IPS-18a (cell line): ENCODE results near the gene GALNT2.

ENCODE experiments used
- H3K27ac ChIP-seq: one replicate; pipeline ENCODE4 v1.5.1; 2013; ENCODE audit warnings: low read length
- H3K27me3 ChIP-seq: one replicate; pipeline ENCODE4 v1.6.1; 2013; ENCODE audit warnings: mild to moderate bottlenecking, low read length; ENCODE audit not compliant: control insufficient read depth, insufficient read depth
- H3K36me3 ChIP-seq: one replicate; pipeline ENCODE4 v1.6.1; 2013; ENCODE audit warnings: low read depth, low read length; ENCODE audit not compliant: control insufficient read depth
- H3K4me1 ChIP-seq: one replicate; pipeline ENCODE4 v1.6.1; 2013; ENCODE audit warnings: low read depth, low read length; ENCODE audit not compliant: control insufficient read depth
- H3K4me3 ChIP-seq: one replicate; pipeline ENCODE4 v1.5.1; 2013; ENCODE audit warnings: low read length
- H3K9ac ChIP-seq: one replicate; pipeline ENCODE4 v1.6.1; 2013; ENCODE audit warnings: mild to moderate bottlenecking, low read length, moderate library complexity
- H3K9me3 ChIP-seq: one replicate; pipeline ENCODE4 v1.6.1; 2013; ENCODE audit warnings: low read depth, low read length; ENCODE audit not compliant: control insufficient read depth

Gene GALNT2

DNA sequence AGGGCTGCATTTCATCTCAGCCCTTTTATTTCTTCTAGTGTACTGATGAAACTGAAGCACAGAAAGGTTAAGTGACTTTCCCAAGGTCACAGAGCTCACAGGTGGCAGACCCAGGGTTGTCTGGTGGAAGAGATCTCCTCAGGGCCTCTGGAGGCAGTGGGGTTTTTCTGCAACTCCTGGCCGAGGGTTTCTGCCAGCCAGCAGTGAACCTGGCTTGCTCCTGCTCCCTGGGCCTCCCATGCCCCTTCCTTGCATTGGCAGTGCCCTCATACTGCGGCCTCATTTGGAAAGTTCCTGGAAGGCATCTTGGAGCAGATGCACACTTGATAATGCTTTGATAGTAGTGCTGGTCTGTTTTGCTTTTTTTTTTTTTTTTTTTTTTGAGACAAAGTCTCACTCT lies 7.7 kb downstream of the GALNT2 start:
- peaks cover 5% of the 10 kb centered on the region for H3K4me1 ChIP-seq
- peaks cover 2% of the 10 kb centered on the region for H3K27me3 ChIP-seq
- no peak overlapping the region for H3K4me3 ChIP-seq
- H3K9me3 ChIP-seq = no peaks in the 10 kb centered on the region
- no peak overlapping the region for H3K9ac ChIP-seq
- no peak overlapping the region for H3K27ac ChIP-seq
- H3K36me3 ChIP-seq = no peaks in the 10 kb centered on the region

DNA sequence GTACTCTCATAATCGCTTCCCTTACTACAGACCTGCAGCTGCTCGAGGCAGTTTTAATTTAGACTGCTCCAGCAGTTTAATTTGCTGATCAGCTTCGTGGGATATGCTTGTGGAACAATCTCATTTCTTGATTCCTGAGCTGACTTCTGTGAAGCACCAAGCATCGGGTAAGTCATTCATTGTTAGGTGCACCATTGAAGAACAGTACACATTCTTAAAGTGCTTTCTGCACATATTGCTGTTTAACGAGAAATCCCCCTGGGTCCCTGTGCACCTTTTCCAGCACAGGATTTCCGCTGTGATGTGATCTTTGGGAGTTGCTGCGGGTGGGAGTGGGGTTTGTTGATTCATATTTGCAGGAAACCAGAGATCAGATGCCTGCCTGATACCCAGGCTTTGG lies 9.1 kb downstream of the GALNT2 start:
- peaks cover 4% of the 10 kb centered on the region for H3K4me1 ChIP-seq
- no peak overlapping the region for H3K4me3 ChIP-seq
- no peaks in the 10 kb centered on the region for H3K9me3 ChIP-seq
- no peak overlapping the region for H3K27ac ChIP-seq
- H3K27me3 ChIP-seq = no peaks in the 10 kb centered on the region
- no peaks in the 10 kb centered on the region for H3K36me3 ChIP-seq
- H3K9ac ChIP-seq = no peak overlapping the region

DNA sequence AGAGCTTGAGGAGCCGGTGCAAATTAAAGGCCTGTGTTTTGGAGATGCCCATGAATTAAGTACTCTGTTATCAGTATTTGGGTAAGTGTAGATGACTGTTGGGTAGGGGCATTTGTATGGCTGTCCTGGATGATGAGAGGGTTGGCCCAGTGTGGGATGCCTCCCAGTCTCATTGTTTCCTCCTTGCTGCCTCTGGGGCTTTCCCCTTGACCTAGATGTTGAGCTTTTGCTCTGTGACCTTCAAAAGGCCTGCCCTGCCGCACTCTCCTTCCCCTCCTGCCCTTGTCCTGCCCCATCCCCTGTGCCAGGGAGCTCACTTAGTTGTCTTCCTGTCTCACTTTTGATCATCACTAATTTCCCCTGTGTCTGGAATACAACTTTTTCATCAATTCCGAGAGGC lies 10.0 kb downstream of the GALNT2 start:
- no peaks in the 10 kb centered on the region for H3K9me3 ChIP-seq
- no peak overlapping the region for H3K4me3 ChIP-seq
- H3K27me3 ChIP-seq = no peaks in the 10 kb centered on the region
- H3K36me3 ChIP-seq = no peaks in the 10 kb centered on the region
- H3K4me1 ChIP-seq = peaks cover 4% of the 10 kb centered on the region
- H3K27ac ChIP-seq = no peak overlapping the region
- H3K9ac ChIP-seq = no peak overlapping the region

DNA sequence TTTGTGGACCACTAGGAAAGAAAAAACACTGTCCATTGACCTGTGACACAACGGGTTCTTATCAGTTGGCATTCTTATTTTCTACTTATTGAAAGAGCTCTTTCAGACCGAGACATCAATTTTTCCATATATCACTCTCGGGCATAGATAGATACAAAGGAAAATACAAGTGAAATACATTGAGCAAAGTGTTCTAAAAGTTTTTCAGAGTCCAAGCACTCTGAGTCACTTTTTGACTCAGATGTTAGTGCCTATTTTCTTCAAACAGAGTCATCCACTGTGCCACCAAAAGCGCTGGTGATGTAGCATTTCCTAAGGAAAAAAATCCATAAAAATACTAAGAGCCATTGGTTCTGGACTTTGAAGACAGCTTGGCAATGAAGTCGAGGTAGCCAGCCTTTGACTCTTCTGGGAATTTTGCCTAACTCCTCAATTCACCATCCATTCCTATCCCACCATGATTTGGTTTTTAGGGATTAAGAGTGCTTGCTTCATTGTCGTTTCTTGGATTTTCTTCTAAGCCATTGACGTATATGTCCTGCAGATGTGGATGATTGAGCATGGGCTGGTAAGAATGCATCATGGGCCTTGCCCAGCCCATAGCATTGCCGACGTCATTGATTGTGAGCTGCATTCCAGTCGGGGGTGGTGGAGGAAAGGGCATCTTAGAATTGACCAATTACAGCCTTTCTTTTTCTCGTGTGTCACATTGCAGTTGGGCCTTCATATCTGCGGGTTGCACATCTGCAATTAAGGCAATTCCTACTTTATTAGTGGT lies 10.6 kb downstream of the GALNT2 start:
- Histone ChIP-seq H3K27ac (no peak overlapping the region), H3K9ac (no peak overlapping the region), H3K4me1 (peaks cover 4% of the 10 kb centered on the region), H3K27me3 (no peaks in the 10 kb centered on the region), H3K4me3 (no peak overlapping the region), H3K9me3 (no peaks in the 10 kb centered on the region), H3K36me3 (no peaks in the 10 kb centered on the region)

DNA sequence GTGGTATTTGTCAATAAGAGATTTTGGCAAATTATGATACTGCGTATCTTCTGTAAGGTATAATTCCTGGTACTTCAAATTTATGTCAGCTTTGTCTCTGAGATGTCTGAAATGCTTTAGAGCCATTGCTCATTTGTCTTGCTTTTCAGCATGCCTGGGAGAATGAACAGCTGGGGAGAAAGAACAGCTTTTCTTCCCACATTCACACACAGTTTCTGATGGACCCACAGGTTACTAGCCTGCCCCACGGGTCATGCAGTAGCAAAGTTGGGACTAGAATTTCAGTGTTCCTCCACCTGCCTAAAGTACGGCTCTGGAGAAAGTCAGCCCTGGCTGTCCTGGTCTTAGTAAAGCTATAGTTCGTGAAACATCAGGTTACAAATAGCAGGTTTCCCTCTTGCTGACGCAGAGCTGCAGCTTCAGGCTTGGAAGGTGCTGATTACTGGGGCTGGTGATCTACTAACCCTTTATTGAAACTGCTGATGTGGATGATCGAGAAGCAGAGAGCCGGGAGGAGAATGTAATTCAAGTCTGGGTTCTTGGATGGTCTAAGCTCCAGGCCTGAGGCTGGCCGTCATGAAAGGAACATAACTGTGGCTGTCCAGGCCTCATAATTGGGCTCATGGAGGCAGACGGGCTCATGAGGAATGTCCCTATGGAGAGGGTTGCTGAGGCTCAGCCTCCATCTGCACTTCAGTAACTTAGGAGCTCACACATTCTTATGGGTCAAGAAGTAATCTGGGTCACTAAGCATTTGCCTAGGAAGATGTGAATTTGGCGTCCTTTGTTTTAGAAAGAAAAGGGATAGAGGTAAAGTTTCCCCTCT lies 12.4 kb downstream of the GALNT2 start:
- Histone ChIP-seq H3K4me3 (no peak overlapping the region), H3K27ac (no peak overlapping the region), H3K4me1 (peaks cover 4% of the 10 kb centered on the region), H3K9me3 (no peaks in the 10 kb centered on the region), H3K9ac (no peak overlapping the region), H3K27me3 (no peaks in the 10 kb centered on the region), H3K36me3 (no peaks in the 10 kb centered on the region)

DNA sequence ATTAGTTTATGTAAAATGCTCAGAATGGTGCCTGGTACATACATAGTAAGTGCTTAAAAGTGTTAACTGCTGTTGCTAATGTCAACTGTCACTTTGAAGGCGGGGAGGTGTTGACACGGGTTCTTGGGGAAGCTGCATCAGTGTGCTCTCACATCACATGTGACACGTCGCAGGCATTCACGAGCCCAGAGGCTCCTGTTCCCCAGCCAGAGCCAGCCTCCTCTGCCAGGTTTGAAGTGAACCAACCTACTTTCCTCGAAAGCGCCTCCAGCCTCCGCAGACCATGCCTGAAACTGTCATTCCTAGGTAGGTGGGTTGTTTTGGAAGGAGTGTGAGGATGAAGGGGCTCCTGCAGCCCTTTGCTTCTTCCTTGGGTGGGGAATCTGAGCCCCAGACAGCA lies 13.8 kb downstream of the GALNT2 start:
- no peak overlapping the region for H3K27ac ChIP-seq
- H3K4me3 ChIP-seq = no peak overlapping the region
- no peak overlapping the region for H3K9ac ChIP-seq
- peaks cover 4% of the 10 kb centered on the region for H3K4me1 ChIP-seq
- H3K9me3 ChIP-seq = no peaks in the 10 kb centered on the region
- H3K27me3 ChIP-seq = no peaks in the 10 kb centered on the region
- no peaks in the 10 kb centered on the region for H3K36me3 ChIP-seq

DNA sequence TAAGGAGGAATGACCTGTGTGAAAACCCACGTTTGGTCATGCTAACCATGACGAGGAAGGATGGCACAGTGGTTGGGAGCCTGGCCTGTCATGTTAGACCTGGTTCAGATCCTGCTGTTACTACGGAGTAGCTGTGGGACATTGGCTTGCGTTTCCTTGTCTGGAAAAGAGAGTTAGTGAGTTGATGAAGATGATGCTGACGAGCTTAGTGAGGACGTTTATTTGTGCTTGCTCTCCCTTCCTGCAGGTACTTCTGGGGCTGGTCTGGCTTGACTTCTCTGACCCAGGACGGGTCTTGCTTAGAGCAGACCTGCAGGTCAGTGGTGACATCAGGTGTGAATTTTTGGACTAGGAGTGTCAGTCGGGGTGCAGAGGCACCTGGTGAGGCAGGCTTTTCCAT lies 14.7 kb downstream of the GALNT2 start:
- no peak overlapping the region for H3K9ac ChIP-seq
- H3K36me3 ChIP-seq = no peaks in the 10 kb centered on the region
- no peaks in the 10 kb centered on the region for H3K27me3 ChIP-seq
- no peaks in the 10 kb centered on the region for H3K9me3 ChIP-seq
- H3K4me1 ChIP-seq = peaks cover 13% of the 10 kb centered on the region
- no peak overlapping the region for H3K4me3 ChIP-seq
- no peak overlapping the region for H3K27ac ChIP-seq

DNA sequence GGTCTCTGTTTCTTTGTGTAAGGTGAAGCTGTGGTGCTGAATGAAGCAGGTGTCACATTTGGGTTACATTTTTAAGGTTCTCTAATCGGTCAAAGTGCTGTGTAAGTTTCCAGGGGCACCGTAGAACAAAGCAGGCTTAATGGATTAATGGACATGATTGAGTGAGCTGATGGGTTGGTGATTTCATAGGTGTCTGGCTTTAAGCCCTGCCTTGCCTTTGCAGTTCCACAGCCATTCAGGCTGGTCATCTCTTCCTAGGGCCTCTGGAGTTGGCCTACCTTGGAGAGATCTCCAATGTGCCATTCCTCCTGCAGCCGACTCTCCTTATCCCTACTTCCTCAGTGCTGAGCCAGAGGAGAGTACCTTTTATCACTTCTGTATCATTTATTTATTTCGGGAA lies 15.2 kb downstream of the GALNT2 start:
- Histone ChIP-seq H3K4me3 (no peak overlapping the region), H3K36me3 (no peaks in the 10 kb centered on the region), H3K9ac (no peak overlapping the region), H3K27me3 (no peaks in the 10 kb centered on the region), H3K27ac (no peak overlapping the region), H3K4me1 (peaks cover 17% of the 10 kb centered on the region), H3K9me3 (no peaks in the 10 kb centered on the region)

DNA sequence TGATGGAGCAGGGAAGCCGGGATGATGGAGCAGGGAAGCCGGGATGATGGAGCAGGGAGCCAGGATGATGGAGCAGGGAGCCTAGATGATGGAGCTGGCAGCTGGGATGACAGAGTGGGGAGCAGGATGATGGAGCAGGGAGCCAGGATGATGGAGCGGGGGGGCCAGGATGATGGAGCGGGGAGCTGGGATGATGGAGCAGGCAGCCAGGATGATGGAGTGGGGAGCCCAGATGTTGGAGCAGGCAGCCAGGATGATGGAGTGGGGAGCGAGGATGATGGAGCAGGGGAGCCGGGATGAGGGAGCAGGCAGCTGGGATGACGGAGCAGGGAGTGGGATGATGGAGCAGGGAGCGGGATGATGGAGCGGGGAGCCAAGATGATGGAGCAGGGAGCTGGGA lies 16.0 kb downstream of the GALNT2 start:
- Histone ChIP-seq H3K27ac (no peak overlapping the region), H3K4me1 (peaks cover 16% of the 10 kb centered on the region), H3K9ac (no peak overlapping the region), H3K4me3 (no peak overlapping the region), H3K27me3 (no peaks in the 10 kb centered on the region), H3K36me3 (no peaks in the 10 kb centered on the region), H3K9me3 (no peaks in the 10 kb centered on the region)

DNA sequence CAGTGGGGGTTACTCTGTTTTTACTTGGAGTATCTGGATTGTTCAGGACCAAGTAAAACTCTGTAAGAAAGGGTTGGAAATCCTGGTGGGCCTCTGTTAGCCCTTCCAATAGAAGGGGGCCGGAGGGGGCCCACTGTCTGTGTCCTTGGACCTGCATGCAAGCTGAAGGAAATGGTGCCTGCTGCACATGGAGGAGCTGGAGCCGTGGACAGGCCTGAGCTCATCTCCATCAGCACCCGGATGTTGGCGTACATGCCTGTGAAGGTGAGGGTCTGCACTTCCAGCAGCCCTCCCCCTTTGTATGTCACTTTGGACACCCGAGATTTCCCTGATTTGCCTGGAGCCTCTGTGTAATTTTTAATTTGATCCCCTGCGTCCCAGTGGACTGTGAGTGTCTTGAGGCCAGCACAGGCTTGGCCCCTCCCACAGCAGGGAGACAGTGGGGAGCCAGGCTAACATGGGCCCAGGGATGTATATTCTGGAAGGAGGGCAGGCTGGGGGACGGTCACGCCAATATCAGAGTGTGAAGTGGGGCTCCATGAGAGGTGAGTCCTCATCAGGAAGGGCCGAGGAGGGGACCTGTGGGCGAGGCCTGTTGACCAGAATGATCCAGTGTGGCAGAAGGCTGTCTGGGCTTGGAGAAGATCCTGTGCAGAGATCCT lies 16.8 kb downstream of the GALNT2 start:
- Histone ChIP-seq H3K9me3 (no peaks in the 10 kb centered on the region), H3K27ac (no peak overlapping the region), H3K36me3 (no peaks in the 10 kb centered on the region), H3K27me3 (no peaks in the 10 kb centered on the region), H3K9ac (no peak overlapping the region), H3K4me3 (no peak overlapping the region), H3K4me1 (peaks cover 16% of the 10 kb centered on the region)

DNA sequence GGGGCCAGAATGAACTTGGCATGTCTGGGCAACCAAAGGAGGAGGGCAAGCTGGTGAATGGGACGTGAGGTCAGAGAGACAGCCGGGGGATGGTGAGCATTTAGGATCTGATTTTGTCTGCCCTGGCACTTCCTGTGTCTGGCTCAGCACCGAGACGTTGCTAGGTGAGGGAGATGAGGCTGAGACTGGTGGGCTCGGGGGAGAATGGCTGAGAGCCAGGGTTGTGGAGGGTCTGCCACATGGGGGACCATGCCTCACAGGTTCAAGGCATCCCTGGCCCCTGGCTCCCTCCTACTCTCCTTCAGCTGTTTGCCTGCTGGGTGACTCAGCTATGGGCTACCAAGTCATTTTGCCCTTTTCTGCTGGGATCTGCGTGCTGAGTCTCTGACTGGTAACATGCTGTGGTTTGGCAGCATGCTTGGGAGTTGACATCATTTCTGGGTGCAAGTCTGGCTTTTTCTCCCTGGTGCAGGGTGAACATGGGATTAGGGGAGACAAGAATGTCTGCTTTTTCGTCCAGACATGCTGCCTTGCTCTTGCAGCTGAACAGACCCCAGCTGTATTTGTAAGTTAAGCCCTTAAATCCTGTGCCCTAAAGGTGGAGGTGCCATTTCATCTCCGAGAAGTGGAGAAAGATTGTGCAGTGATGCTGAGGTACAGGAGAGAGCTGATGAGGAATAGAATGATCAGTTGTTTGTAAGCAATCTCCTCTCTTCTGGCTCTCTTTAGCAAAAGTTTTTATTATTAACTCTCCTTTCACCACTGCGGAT lies 17.6 kb downstream of the GALNT2 start:
- Histone ChIP-seq H3K9me3 (no peaks in the 10 kb centered on the region), H3K36me3 (no peaks in the 10 kb centered on the region), H3K4me3 (no peak overlapping the region), H3K27ac (no peak overlapping the region), H3K4me1 (peaks cover 16% of the 10 kb centered on the region), H3K9ac (no peak overlapping the region), H3K27me3 (no peaks in the 10 kb centered on the region)
